PC-3 (cell line): ENCODE data around the gene TMEM25.

Experiments used
- EZH2phosphoT487 ChIP-seq: fragments of 300-600 bp; sonication (generic); IDR thresholded peaks from 2 replicates; pipeline ENCODE4 v1.6.1; 2018; ENCODE audit warnings: mild to moderate bottlenecking, antibody characterized with exemption, low read length, borderline replicate concordance
- TF ChIP-seq, protein P1 (sequence below): fragments of 300-600 bp; sonication (generic); conservative IDR thresholded peaks from 2 replicates; pipeline ENCODE4 v1.5.1; 2017; ENCODE audit warnings: antibody characterized with exemption, low read depth, mild to moderate bottlenecking, low read length

DNA sequence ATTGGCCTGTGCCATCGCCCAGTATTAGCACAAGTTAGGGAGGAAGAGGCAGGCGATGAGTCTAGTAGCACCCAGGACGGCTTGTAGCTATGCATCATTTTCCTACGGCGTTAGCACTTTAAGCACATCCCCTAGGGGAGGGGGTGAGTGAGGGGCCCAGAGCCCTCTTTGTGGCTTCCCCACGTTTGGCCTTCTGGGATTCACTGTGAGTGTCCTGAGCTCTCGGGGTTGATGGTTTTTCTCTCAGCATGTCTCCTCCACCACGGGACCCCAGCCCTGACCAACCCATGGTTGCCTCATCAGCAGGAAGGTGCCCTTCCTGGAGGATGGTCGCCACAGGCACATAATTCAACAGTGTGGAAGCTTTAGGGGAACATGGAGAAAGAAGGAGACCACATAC is 4.3 kb downstream of the TMEM25 start:
- TF ChIP-seq, protein P1, sequence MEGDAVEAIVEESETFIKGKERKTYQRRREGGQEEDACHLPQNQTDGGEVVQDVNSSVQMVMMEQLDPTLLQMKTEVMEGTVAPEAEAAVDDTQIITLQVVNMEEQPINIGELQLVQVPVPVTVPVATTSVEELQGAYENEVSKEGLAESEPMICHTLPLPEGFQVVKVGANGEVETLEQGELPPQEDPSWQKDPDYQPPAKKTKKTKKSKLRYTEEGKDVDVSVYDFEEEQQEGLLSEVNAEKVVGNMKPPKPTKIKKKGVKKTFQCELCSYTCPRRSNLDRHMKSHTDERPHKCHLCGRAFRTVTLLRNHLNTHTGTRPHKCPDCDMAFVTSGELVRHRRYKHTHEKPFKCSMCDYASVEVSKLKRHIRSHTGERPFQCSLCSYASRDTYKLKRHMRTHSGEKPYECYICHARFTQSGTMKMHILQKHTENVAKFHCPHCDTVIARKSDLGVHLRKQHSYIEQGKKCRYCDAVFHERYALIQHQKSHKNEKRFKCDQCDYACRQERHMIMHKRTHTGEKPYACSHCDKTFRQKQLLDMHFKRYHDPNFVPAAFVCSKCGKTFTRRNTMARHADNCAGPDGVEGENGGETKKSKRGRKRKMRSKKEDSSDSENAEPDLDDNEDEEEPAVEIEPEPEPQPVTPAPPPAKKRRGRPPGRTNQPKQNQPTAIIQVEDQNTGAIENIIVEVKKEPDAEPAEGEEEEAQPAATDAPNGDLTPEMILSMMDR: no peak
- TF ChIP-seq EZH2phosphoT487: no peak
